GM21390 (cell line): Measurements from ENCODE around the gene STRN.
"Not testable (repeated sequence)": the region's sequence is repeated elsewhere in the genome, so short reads cannot be mapped to it uniquely, and the experiment has no call there.

Experiments
- ATAC-seq: cut with Tn5 transposase; IDR thresholded peaks from one replicate; pipeline ENCODE4 v1.9.1; 2021; ENCODE audit not compliant: unreplicated experiment

The STRN gene

DNA sequence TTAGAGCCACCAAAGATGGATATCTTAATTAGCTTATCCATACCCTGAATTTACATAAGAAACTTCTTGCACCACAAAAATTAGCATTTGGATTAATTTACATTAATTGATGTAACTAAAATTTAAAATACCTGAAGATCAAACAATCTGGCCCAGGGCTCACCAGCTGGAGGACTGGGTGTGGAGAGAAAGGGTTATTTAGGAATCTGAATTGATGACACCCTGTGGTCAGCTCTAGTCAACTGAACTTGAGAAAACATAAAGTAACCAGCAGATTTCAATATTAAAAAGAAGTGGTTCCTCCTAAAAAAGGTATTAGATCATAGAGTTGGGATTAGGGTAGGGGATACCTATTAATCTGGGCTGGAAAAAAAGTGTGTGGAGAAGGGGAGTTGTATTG, 122.5 kb downstream of the STRN start:
- ATAC-seq: no peak

DNA sequence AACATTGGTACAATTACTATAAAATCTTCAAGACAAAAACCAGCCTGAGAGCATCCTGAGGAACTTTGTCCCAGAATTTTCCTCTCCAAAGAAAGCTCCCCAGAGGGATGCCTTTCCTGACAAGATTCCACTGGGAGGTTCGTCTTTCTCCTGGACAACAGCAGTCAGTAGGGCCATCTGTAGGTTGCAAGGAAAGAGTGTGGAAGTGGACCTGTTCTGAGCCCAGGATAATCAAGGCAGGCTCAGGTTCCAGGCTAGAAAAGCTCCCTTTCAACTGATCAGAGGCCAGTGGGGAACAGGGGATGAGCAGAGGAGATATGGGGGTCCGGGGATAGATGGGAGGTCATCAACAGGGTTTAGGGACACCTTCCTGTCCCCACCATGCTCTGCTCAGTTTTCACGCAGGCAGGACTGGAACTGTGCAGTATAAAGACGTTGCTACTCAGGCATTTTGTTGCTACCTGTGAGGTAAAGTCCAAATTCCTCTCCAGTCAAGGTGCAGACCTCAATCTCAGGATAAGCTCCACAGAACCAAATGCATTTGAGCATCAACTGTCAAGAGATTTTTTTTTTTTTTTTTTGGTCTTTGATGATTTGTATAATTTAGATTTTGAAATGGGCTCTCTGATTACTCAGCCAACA, 126.2 kb downstream of the STRN start:
- no peak for ATAC-seq

DNA sequence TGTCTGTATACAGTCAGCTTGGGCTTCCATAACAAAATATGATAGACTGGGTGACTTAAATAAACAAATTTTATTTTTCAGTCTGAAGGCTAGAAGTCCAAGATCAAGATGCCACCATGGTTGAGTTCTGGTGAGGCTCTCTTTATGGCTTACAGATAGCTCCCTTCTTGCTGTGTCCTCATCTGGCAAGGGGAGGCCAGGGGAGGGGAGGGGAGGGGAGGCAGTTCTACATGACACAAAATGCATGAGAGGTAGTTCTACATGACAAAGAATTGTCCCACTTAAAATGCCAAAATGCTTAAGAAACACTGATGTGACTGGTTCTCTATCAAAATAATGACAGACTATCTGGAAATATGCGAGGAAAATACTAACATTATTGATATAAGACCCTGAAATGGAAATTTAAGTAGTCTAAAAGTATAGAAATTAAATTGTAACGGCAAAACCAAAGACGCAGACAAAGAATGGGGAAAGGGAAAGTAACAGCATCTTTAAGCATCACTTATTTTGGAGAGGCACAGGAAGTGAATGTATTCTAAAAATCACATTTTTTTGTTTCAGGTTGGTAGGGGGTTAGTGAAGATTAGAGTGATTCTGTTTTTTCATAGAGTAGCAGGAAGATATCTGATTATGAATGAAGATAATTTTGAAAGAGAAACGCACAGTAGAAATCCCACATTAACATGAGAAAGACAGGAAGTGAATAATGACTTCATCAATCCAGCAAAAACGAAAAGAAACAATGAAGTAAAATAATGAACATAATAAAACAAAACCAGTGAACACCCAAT, 131.4 kb downstream of the STRN start:
- ATAC-seq: no peak

DNA sequence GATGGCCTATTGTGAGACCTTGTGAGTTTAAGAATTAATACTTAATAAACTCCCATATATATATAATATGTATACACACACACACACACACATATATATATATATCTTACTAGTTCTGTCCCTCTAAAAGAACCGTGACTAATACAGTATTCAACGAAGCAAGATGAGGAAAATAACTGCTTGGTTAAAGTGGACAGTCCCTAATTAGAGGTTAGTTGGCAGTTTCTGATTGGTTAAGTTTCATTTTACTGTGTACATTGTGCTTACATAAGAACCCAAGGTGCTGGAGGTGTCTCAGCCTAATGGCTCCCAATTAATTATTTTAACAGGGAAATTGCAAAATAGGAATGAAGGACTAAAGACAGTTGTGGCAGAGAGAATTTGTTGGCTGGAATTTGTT, 132.1 kb downstream of the STRN start:
- ATAC-seq: no peak

DNA sequence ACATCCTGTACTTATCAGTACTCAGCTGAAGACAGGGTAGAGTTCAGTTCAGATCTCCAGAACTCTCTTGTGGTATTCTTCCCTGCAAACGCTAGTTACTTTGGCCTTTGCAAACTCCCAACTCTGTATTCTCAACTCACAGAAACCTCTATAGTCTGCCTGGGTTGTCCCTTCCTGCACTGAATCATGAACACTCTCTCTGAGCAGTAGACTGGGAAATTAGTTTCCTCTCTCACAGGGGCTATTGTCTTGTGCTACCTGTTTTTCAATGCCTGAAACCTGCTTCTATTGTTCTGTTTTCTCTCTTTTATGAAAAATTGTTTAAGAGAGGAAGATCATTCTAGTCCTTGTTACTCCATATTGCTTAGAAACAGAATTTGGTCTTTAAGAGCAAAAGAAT, 135.2 kb downstream of the STRN start:
- ATAC-seq: no peak

DNA sequence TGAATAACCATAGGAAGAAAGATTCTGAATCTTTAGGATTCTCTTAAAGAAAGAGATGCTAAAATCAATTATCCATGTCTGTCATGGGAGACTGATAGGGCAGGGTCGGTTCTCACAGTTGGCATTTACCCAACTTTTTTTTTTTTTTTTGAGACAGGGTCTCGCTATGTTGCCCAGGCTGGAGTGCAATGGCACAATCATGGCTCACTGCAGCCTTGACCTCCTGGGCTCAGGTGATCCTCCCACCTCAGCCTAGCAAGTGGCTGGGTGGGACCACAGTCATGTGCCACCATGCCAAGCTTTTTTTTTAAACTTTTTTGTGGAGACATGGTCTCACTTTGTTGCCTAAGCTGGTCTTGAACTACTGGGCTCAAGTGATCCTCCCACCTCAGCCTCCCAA, 141.7 kb downstream of the STRN start:
- ATAC-seq: not testable (repeated sequence)

DNA sequence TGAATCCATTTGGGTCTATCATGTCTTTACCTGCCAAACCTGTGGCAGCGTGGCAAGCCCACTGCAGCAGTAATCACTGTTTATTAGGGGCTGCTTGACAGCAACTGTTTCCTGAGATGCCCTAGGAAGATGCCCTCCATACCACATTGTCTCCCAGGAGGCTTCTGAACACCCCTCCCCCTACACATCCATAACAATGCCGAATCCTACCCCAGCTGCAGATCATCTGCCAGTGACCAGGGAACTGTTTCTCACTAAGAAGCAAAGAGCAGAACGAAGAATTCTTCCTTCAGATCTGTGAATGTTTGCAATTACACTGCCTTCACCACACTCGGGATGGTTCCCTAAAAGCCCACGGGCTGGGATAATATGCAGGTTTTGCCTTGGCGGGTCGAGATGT, 142.1 kb downstream of the STRN start:
- ATAC-seq: no peak

DNA sequence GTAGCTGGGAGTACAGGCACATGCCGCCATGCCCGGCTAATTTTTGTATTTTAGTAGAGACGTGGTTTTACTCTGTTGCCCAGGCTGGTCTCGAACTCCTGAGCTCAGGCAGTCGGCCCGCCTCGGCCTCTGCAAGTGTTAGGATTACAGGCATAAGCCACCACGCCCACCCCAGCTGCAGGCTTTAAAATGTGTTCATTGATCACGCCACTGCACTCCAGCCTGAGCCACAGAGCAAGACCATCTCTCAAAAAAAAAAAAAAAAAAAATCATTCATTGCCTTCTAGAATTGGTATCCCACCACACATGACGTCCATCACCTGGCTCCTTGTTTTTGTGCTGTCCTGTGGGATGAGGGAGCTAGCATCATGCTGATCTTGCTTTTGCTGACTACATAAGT, 142.5 kb downstream of the STRN start:
- ATAC-seq: no peak

DNA sequence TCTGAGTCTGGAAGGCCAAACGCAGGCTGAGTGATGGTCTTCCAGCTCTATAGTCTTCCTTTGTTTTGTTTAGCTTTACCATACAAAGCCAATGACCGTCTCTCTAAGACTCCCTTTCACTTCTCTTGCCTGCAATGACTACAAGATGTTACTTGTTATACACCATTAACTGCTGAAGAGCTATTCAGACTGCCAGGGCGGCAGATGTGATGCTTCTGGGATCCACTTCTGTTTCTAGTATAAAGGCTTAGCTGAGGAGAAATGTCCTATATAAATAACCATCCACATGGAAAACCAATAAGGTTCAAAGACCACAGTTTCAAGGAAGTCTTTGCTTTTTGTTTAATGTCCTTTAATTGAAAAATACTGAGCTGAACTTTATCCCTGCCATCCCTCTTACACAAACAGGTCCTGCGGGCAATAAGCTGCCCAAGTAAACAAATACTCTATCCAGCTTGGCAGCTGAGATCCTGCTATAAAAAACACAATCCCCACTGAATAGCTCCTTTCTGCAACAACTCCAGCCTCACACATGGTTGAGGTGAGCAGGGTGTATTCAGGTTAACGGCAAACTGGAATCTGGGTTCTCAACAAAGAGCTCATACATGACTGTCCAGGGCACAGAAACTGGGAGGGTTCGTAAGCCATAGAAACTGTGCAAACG, 145.3 kb downstream of the STRN start:
- no peak for ATAC-seq

DNA sequence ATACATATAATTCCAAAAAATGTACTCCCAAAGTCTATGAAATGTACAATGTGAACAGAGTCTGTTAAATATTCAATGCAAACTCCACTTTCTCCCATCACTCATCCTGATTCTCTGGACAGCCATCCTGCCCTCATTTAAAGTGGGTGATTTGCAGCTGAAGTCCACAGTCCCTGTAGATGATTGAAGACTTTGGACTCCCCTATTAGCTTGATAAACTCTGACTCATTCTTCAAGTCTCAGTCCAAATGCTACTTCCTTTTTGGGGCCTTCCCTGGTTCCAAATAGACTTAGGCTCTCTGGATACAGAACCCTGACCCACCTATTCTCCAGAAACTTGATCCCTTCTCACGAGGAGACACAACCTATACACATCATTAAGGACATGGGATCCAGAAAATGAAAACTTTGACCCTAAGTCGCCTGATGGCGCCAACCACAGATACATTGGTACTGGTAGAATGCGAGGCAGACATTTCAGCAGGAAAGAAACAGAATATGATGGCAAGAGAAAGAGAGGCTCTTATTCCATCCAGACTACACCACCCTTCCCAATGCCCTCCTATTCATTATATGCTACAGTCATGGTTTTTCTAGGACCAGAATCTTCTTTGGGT, 147.1 kb downstream of the STRN start:
- ATAC-seq: no peak

DNA sequence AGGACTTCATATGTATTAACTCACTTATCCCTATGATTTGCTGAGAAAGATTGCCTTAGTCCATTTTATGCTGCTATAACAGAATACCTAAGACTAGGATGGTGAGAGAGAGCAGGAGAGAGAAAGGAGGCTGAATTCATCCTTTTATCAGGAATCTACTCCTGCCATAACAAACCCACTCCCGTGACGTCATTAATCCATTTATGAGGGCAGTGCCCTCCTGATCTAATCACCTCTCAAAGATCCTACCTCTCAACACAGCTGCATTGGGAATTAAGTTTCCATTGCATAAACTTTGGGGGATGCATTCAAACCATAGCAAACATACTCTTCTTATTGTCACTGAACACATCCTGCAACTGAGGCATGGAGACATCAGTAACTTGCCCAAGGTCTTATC, 147.8 kb downstream of the STRN start:
- ATAC-seq: no peak

DNA sequence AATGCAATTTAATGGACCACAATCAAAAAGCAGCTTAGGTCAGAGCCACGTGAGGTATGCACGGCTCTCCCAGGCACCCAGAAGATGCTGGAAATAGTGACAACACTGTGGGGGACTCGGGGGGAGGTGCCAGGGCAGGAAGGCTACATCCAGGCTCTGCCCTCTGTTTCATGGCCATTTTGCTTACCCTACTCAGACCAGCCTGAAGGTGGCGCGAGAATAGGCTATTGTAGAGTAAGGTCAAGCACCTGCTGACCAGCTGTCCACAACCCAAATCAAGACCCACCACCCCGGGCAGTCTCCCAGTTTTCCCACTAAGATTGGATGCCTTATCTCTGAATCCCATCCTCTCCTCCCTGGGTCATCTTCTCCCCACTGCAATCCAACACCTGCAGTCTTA, 154.1 kb downstream of the STRN start:
- no peak for ATAC-seq

DNA sequence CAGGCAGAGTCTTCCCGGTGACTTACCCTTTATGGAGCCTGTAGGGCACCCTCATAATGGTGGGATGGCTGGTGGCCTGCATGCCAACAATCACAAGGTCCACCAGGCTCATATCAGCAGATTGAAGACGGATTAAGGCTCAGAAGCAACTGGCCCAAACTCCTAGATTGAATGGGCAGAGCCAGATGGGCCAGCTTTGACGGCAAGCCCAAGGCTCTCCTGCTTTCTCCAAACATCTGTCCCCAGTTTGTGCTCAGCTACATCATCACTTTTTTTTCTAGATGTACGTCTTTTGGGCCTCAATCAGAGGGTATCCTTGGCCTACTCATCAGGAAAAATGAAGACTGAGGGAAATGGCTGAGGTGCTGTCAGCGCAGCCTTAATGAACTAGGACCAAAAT, 155.3 kb downstream of the STRN start:
- no peak for ATAC-seq

DNA sequence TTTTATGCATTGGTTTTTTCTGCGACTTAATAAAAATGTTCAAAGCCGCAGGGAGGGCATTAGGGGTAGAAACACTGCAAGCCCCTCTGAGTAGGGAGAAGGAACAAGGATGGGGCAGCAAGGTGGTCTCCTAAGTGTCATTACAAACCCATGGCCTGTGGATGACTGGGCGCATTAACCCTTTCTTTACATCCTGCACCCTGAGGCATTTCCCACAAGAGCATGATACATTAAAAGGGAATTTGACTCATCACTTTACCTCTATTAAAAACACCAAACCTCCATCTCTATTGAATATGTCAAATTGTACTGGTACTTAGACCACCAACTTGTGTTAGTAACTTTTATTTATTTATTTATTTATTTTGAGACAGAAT, 157.3 kb downstream of the STRN start:
- no peak for ATAC-seq

DNA sequence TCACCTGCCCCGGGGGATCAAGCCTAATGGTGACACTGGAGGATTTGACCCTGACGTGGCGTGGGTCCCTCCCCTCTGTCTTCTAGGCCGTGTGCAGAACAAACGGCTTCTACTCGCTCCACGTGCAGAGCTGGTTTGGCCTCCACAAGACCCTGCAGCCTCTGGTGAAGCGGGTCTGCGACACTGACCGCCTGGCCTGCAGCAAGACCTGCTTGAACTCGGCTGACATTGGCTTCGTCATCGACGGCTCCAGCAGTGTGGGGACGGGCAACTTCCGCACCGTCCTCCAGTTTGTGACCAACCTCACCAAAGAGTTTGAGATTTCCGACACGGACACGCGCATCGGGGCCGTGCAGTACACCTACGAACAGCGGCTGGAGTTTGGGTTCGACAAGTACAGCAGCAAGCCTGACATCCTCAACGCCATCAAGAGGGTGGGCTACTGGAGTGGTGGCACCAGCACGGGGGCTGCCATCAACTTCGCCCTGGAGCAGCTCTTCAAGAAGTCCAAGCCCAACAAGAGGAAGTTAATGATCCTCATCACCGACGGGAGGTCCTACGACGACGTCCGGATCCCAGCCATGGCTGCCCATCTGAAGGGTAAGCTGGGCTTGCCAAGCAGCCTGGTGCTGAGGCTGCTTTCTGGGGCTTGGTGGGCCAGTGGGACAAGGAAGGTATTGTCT, 157.8 kb downstream of the STRN start:
- ATAC-seq: no peak

DNA sequence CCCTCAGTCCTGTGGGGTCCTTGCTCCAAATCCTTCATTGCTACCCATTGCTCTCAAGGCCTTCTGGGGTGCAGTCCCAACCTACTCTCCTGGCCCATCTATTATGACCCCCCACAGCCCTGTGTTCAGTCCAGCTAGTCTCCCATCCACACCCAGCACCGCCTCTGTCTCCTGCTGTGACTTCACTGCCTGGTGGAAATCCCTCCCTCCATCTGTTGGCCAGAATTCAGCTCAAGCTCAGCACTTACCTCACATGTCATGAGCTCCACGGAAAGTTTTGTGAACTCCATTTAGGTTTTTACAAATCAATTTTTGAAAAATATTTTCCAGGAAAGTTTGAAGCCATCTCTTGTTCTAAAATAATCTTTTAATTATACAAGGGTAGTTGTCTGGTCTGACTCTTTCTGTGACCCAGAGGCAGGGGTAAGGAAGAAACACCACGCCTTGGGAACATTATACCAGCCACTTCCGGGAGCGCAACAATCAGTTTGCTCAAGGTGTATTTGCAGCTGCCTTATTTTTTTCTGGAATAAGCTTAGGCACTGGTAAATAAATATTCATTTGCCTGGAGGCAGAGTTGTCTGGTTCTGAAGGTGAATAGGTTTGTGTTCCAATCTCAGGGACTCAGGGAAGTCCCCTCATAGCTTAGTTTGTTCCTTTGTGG, 159.0 kb downstream of the STRN start:
- ATAC-seq: no peak

DNA sequence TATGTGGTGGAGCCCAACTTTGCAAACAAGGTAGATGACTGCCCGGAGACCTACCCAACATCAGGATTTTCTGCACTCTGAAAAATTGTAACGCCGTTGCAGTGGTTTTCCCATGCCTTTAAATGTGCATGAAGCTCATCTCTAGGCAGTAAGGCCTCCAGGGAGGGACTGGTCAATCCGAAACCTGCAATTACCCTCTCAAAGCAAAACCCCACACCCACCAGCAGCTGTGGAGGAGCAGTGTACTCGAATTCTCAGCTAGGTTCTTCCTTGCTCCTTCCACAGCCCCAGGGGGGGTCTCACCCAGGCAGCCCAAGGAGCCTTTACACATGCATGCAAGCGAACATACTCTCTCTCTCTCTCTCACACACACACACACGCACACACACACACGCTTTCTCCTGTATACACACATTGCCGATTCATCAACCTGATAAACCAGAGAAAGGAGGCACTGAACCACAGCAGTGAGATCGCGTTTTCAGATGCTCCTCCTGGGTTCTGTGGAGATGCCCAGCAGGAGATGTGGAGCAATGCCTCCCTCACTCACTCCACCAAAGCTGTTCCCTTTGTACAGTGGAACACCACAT, 160.6 kb downstream of the STRN start:
- no peak for ATAC-seq

DNA sequence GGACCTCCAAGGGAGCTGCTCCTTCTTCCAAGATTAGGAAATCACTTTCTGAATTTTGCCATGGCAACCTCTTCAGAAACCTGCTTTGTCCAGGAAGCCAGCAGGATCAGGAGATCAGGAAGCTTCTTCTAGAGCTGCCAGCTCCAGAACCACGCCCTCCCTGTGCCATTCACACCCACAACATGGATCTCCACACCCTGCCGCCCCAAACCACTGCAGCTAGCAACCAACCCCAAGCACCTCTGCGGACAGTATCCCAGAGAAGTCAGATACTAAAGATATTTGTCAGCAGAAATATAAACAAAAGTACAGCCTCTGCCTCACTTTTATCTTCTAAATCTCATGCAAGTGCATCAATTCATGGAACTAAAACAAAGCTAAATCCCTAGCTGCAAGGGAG, 163.4 kb downstream of the STRN start:
- no peak for ATAC-seq

DNA sequence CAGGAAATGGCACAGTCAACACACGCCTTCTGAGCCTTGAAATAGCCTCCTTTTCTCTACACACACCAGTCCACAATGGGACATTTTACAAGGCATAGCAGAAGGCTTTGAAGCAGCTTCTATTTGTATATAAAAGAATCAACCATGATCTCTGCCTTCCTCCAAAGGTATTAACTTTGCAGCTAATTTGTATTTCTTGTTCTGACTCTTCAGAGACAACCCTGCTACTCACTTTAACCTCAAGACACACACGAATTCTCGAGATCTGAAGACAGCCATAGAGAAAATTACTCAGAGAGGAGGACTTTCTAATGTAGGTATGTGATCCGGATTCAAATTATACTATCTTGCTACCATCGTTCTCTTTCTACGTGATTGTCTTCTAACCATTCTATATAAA, 165.2 kb downstream of the STRN start:
- no peak for ATAC-seq

DNA sequence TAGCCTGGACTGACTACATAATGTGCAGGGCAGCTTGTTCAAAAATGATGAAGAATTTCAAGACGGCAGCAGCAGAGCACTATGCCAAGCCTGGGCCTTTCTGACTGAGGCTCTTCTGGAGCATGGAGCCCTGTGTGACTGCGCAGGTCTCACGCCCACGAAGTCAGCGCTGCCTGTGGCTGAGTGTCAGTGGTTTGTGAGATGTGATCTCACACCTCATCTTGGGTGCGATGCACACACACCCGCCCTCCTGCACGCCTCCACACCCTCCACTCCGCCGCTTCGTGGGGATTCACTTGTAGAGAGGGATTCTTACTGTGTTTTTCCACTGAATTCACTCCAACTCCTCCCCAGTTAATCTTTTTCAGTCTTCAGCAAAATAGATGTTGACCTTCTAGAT, 166.0 kb downstream of the STRN start:
- ATAC-seq: no peak
